HepG2 (cell line): Measurements from ENCODE around the gene FGFR4. TPM values are rescaled to one million over a fixed set of nuclear protein-coding genes. Genes with fewer than 3 reads are reported as not detected.

Experiments
- ATAC-seq: fragments of 200-7000 bp; cut with Tn5 transposase; 3 replicates; pipeline ENCODE4 v1.9.1; 2020; ENCODE audit warnings: mild to moderate bottlenecking, moderate library complexity
- BruUV-seq: library from RNA; stranded (reverse); fragments of 400-500 nt; replicated peaks from 2 replicates; lab custom pipeline; 2021; lab: Mats Ljungman, UMichigan
- CTCF ChIA-PET: fragments of 300-600 bp; formaldehyde crosslinking; extraction: SDS; loops from one replicate; lab custom pipeline; 2021; ENCODE audit warnings: low total read pairs, inconsistent platforms, low intra/inter-chr PET ratio; lab: Yijun Ruan, JAX
- POLR2A ChIA-PET: fragments of 350-600 bp; sonication (Branson Sonifier 250); formaldehyde crosslinking; loops from one replicate; lab custom pipeline; 2020; ENCODE audit warnings: antibody characterized with exemption, inconsistent platforms; lab: Yijun Ruan, JAX
- DNase-seq: peaks from one replicate; pipeline ENCODE4 v3.0.0-alpha.2; 2015; ENCODE audit warnings: low spot score
- FAIRE-seq: peaks from 3 replicates; lab custom pipeline; 2011; peaks lifted over from hg19 to GRCh38; lab: Jason Lieb, UNC
- H2AFZ ChIP-seq: one replicate; pipeline ENCODE4 v1.6.1; 2011; ENCODE audit warnings: low read length, inconsistent platforms
- H3K27ac ChIP-seq: fragments of 300-600 bp; 3 replicates; pipeline ENCODE4 v1.8.0; 2011; ENCODE audit warnings: mixed run types, mild to moderate bottlenecking, mixed read lengths, low read length, inconsistent platforms; ENCODE audit not compliant: insufficient read depth; ENCODE audit errors: extremely low read length
- H3K27me3 ChIP-seq, 2 experiments: fragments of 200-600 bp in 1 of 2; 2 replicates in 1 of 2; 3 replicates in 1 of 2; pipeline versions ENCODE4 v1.6.0 to v1.8.0; 2011; ENCODE audit warnings: low read length in 2 of 2, mild to moderate bottlenecking in 2 of 2, moderate library complexity in 2 of 2, inconsistent platforms in 1 of 2; ENCODE audit not compliant: insufficient read depth in 2 of 2, control insufficient read depth in 1 of 2
- H3K36me3 ChIP-seq, 2 experiments: fragments of 200-600 bp in 1 of 2; replicated peaks in 1 of 2; 2 replicates in 1 of 2; 3 replicates in 1 of 2; pipeline versions ENCODE4 v1.5.1 to v1.8.0; 2011; ENCODE audit warnings: low read length in 2 of 2, inconsistent platforms in 1 of 2; ENCODE audit not compliant: insufficient read depth in 2 of 2, control insufficient read depth in 1 of 2
- H3K4me1 ChIP-seq: 2 replicates; pipeline ENCODE4 v1.5.1; 2012; ENCODE audit warnings: low read length, inconsistent platforms; ENCODE audit not compliant: insufficient read depth
- H3K4me2 ChIP-seq: 2 replicates; pipeline ENCODE4 v1.6.0; 2011; ENCODE audit warnings: low read depth, low read length, inconsistent platforms
- H3K4me3 ChIP-seq, 3 experiments: fragments of 200-600 bp in 1 of 3; sonication (generic), shearing (Covaris generic) in 1 of 3; replicated peaks in 1 of 3; 2 replicates each; pipeline ENCODE4 v1.5.1; 2011 to 2016; ENCODE audit warnings: low read length in 3 of 3, inconsistent platforms in 2 of 3, low read depth in 2 of 3, mild to moderate bottlenecking in 2 of 3, control low read depth in 1 of 3, mixed read lengths in 1 of 3; ENCODE audit not compliant: insufficient read depth in 1 of 3
- H3K79me2 ChIP-seq: one replicate; pipeline ENCODE4 v1.6.1; 2011; ENCODE audit warnings: low read length, inconsistent platforms; ENCODE audit not compliant: insufficient read depth
- H3K9ac ChIP-seq: 2 replicates; pipeline ENCODE4 v1.6.0; 2011; ENCODE audit warnings: mild to moderate bottlenecking, low read depth, low read length, inconsistent platforms; ENCODE audit not compliant: insufficient read depth
- H3K9me3 ChIP-seq: 2 replicates; pipeline ENCODE4 v1.5.1; 2012; ENCODE audit warnings: mild to moderate bottlenecking, low read length
- H4K20me1 ChIP-seq: 2 replicates; pipeline ENCODE4 v1.6.0; 2011; ENCODE audit warnings: inconsistent platforms, mild to moderate bottlenecking, low read length, moderate library complexity; ENCODE audit not compliant: insufficient read depth
- ADNP ChIP-seq: sonication (generic); formaldehyde crosslinking; IDR thresholded peaks from 2 replicates; pipeline ENCODE4 v1.4.0; 2020; ENCODE audit warnings: missing genetic modification reagents
- ATF4 ChIP-seq, 2 experiments: fragments of 450-650 bp in 1 of 2; sonication (generic) in 1 of 2; formaldehyde crosslinking; IDR thresholded peaks; 2 replicates each; pipeline versions ENCODE4 v1.5.0 to v1.8.0; 2020 to 2022; ENCODE audit warnings: mild to moderate bottlenecking in 1 of 2, missing genetic modification reagents in 1 of 2
- CTCF ChIP-seq: sonication (generic); formaldehyde crosslinking; IDR thresholded peaks from 2 replicates; pipeline ENCODE4 v1.5.0; 2020; ENCODE audit warnings: mild to moderate bottlenecking, missing genetic modification reagents, moderate library complexity
- EHMT2 ChIP-seq: fragments of 200-600 bp; sonication (generic); IDR thresholded peaks from 2 replicates; pipeline ENCODE4 v1.7.0; 2017; ENCODE audit warnings: antibody characterized with exemption, low read depth, low read length, borderline replicate concordance
- KLF6 ChIP-seq: IDR thresholded peaks from 2 replicates; pipeline ENCODE4 v1.8.0; 2016; ENCODE audit warnings: missing biosample characterization, missing genetic modification reagents
- NFYB ChIP-seq: sonication (generic); formaldehyde crosslinking; IDR thresholded peaks from 2 replicates; pipeline ENCODE4 v1.4.0; 2020; ENCODE audit warnings: missing genetic modification reagents
- NFYC ChIP-seq: IDR thresholded peaks from 2 replicates; pipeline ENCODE4 v1.6.1; 2016; ENCODE audit warnings: missing genetic modification reagents, missing compliant biosample characterization
- RFX3 ChIP-seq: IDR thresholded peaks from 2 replicates; pipeline ENCODE4 v1.6.1; 2016; ENCODE audit warnings: missing biosample characterization, missing genetic modification reagents
- SAP130 ChIP-seq: IDR thresholded peaks from 2 replicates; pipeline ENCODE4 v1.6.1; 2016; ENCODE audit warnings: low read depth
- SOX5 ChIP-seq: IDR thresholded peaks from 2 replicates; pipeline ENCODE4 v1.6.1; 2016; ENCODE audit warnings: borderline replicate concordance
- ZNF44 ChIP-seq: sonication (generic); formaldehyde crosslinking; IDR thresholded peaks from 2 replicates; pipeline ENCODE4 v1.5.1; 2020; ENCODE audit warnings: mild to moderate bottlenecking, missing genetic modification reagents
- ZNF7 ChIP-seq: IDR thresholded peaks from 2 replicates; pipeline ENCODE4 v1.6.1; 2016; ENCODE audit warnings: missing biosample characterization, missing genetic modification reagents
- WGBS: methylation state at CpG from one replicate; pipeline ENCODE4 v1.1.6; 2017; ENCODE audit warnings: low lambda C conversion rate; 5-methylcytosine and 5-hydroxymethylcytosine counted together
- in situ Hi-C: cut with HindIII; loops from 2 replicates; pipeline ENCODE4 v1.10.0; 2017; ENCODE audit warnings: low pct_unique_long_range_greater_than_20kb; ENCODE audit not compliant: extremely low pct_ligation_motif_present
- intact Hi-C: fragments of 100-400 bp; cut with micrococcal nuclease; formaldehyde crosslinking; loops from one replicate; pipeline ENCODE4 v1.10.0; 2022; ENCODE audit not compliant: unreplicated experiment
- polyA plus RNA-seq, 8 experiments: library from polyadenylated mRNA; depleted of rRNA in 3 of 8; stranded (reverse) in 7 of 8; unstranded in 1 of 8; fragments of >200 nt; fragmentation: Illumina TruSeq in 4 of 8; extraction: Trizol in 4 of 8; gene quantifications; 2 replicates each; pipeline versions ENCODE4 v1.2.1 to v1.2.3, GENCODE V29; 2011 to 2016; ENCODE audit warnings: low read depth in 4 of 8, missing spikeins in 1 of 8, mixed read lengths in 1 of 8; ENCODE audit not compliant: insufficient read depth in 1 of 8
- total RNA-seq, 5 experiments: library from RNA; depleted of rRNA; stranded (reverse); fragments of >200 nt; fragmentation: Illumina TruSeq; extraction: Trizol; gene quantifications; 2 replicates each; pipeline ENCODE4 v1.2.3, GENCODE V29; 2016; ENCODE audit warnings: low read depth in 1 of 5

The FGFR4 gene
- total and polyA plus RNA-seq, 2 of the 13 experiments (the other 11 are each of a cell fraction or from before 2014, with no cell fraction given): 129 to 219 TPM

- peak; percentile 95 for TF ChIP-seq CTCF (CRISPR knock-in tag)
- TF ChIP-seq ZNF44 (CRISPR knock-in tag): 0 out of 2 replicates have a peak, but pooled peaks have one; percentile 50
- no peak for TF ChIP-seq ZNF7
- TF ChIP-seq EHMT2: no peak
Measured at GRCh38 chr5:177113566-177114424, 27.1 kb downstream of the FGFR4 start (continued).

GRCh38 chr5:177116631-177117373 is 30.1 kb downstream of the FGFR4 start:
- DNase-seq: no peak
- no peaks in the 10 kb centered on the region for H4K20me1 ChIP-seq
- in situ Hi-C loops: loop anchor here (25.0 kb wide), 1 partner anchor 345 kb away; the partner anchor contains the start of gene DBN1
- no TSS peak for BruUV-seq
- WGBS: 83% methylated on average over 25 of the region's 49 CpGs
- H3K9me3 ChIP-seq: no peaks in the 10 kb centered on the region
- ATAC-seq: no peak
- no peak overlapping the region for H3K4me2 ChIP-seq
- H3K27ac ChIP-seq: no peak overlapping the region
- TF ChIP-seq NFYB (CRISPR knock-in tag): peak; percentile 36; the same call in 1 of the 2 replicates
- TF ChIP-seq ATF4 (CRISPR knock-in tag; IDR thresholded peaks at IDR 0.05): no peak
- TF ChIP-seq SOX5 (CRISPR knock-in tag): no peak
- no peak for TF ChIP-seq SAP130 (CRISPR knock-in tag)
- TF ChIP-seq RFX3 (CRISPR knock-in tag): no peak
- 0 out of 2 replicates have a peak, but pooled peaks have one; percentile 19 for TF ChIP-seq NFYC
- no peak for TF ChIP-seq ADNP (CRISPR knock-in tag)
- no peak for TF ChIP-seq KLF6 (CRISPR knock-in tag)
- ChIA-PET POLR2A (no interaction called here), CTCF (no interaction called here)
- peaks cover 34% of the 10 kb centered on the region for H3K4me1 ChIP-seq
- no peak overlapping the region for H3K9ac ChIP-seq
- H3K4me3 ChIP-seq: no peak overlapping the region
- H3K27me3 ChIP-seq: no peaks in the 10 kb centered on the region
- peak overlapping the region; percentile 85 for H2AFZ ChIP-seq
- intact Hi-C loops: no loop called here
- FAIRE-seq: no peak
- no peaks in the 10 kb centered on the region for H3K36me3 ChIP-seq
- H3K79me2 ChIP-seq: no peaks in the 10 kb centered on the region
